GM12878 (cell line): ENCODE data around the gene TSPAN5. TPM values are rescaled to one million over a fixed set of nuclear protein-coding genes. Genes with fewer than 3 reads are reported as not detected.

ENCODE experiments used
- ATAC-seq: fragments of 200-7000 bp; cut with Tn5 transposase; 3 replicates; pipeline ENCODE4 v1.9.1; 2020; ENCODE audit warnings: mild to moderate bottlenecking, moderate library complexity
- BruUV-seq: library from RNA; stranded (reverse); fragments of 400-500 nt; replicated peaks from 2 replicates; lab custom pipeline; 2021; lab: Mats Ljungman, UMichigan
- CTCF ChIA-PET: fragments of 300-600 bp; sonication (Branson Sonifier 250); formaldehyde crosslinking; extraction: SDS; loops from one replicate; lab custom pipeline; 2021; ENCODE audit warnings: inconsistent platforms; lab: Yijun Ruan, JAX
- POLR2A ChIA-PET: fragments of 350-600 bp; formaldehyde crosslinking; extraction: SDS; loops from one replicate; lab custom pipeline; 2021; ENCODE audit warnings: inconsistent platforms; lab: Charles Lee
- RAD21 ChIA-PET: fragments of 300-600 bp; sonication (Branson Sonifier 250); formaldehyde crosslinking; loops from one replicate; lab custom pipeline; 2023; ENCODE audit warnings: antibody characterized with exemption; ENCODE audit not compliant: unreplicated experiment; lab: Charles Lee
- SMC1A ChIA-PET: fragments of 300-600 bp; sonication (Branson Sonifier 250); formaldehyde crosslinking; loops from one replicate; lab custom pipeline; 2023; ENCODE audit not compliant: unreplicated experiment, uncharacterized antibody; lab: Charles Lee
- DNase-seq: peaks from one replicate; pipeline ENCODE4 v3.0.0-alpha.2; 2011; ENCODE audit warnings: low read depth, low spot score
- FAIRE-seq: peaks from 3 replicates; lab custom pipeline; 2011; peaks lifted over from hg19 to GRCh38; lab: Jason Lieb, UNC
- H2AFZ ChIP-seq: 2 replicates; pipeline ENCODE4 v1.6.0; 2011; ENCODE audit warnings: low read depth, low read length, control low read depth; ENCODE audit not compliant: control insufficient read depth
- H3K27ac ChIP-seq: 2 replicates; pipeline ENCODE4 v1.5.1; 2011; ENCODE audit warnings: control low read depth; ENCODE audit not compliant: control insufficient read depth, insufficient read depth
- H3K27me3 ChIP-seq, 2 experiments: replicated peaks in 1 of 2; 2 replicates each; pipeline versions ENCODE4 v1.6.0 to v1.6.1; 2011; ENCODE audit warnings: low read length in 1 of 2; ENCODE audit not compliant: control insufficient read depth in 2 of 2, insufficient read depth in 2 of 2
- H3K36me3 ChIP-seq, 2 experiments: 2 replicates each; pipeline ENCODE4 v1.5.1; 2011; ENCODE audit warnings: low read length in 1 of 2; ENCODE audit not compliant: control insufficient read depth in 2 of 2, insufficient read depth in 2 of 2
- H3K4me1 ChIP-seq: 2 replicates; pipeline ENCODE4 v1.6.1; 2011; ENCODE audit warnings: mild to moderate bottlenecking, low read length, moderate library complexity, mixed read lengths; ENCODE audit not compliant: control insufficient read depth, insufficient read depth
- H3K4me2 ChIP-seq: 2 replicates; pipeline ENCODE4 v1.6.0; 2011; ENCODE audit warnings: control low read depth; ENCODE audit not compliant: control insufficient read depth, insufficient read depth
- H3K4me3 ChIP-seq: fragments of 200-600 bp; sonication (generic); 2 replicates; pipeline ENCODE4 v1.5.1; 2016
- H3K79me2 ChIP-seq: 2 replicates; pipeline ENCODE4 v1.6.0; 2011; ENCODE audit warnings: low read length; ENCODE audit not compliant: control insufficient read depth, insufficient read depth
- H3K9ac ChIP-seq: 2 replicates; pipeline ENCODE4 v1.8.0; 2011; ENCODE audit warnings: low read length, control low read depth, mixed read lengths; ENCODE audit not compliant: control insufficient read depth, insufficient read depth
- H3K9me3 ChIP-seq: replicated peaks from 3 replicates; pipeline ENCODE4 v1.5.1; 2011; ENCODE audit warnings: mild to moderate bottlenecking, low read length; ENCODE audit not compliant: control insufficient read depth, insufficient read depth
- H4K20me1 ChIP-seq: 2 replicates; pipeline ENCODE4 v1.6.0; 2011; ENCODE audit not compliant: control insufficient read depth, insufficient read depth
- ATF2 ChIP-seq: IDR thresholded peaks from 2 replicates; pipeline ENCODE4 v1.6.1; 2012; ENCODE audit warnings: low read length, inconsistent platforms
- DPF2 ChIP-seq: fragments of 450-650 bp; IDR thresholded peaks from 2 replicates; pipeline ENCODE4 v1.6.1; 2017; ENCODE audit warnings: mild to moderate bottlenecking
- E2F8 ChIP-seq: fragments of 450-650 bp; IDR thresholded peaks from 2 replicates; pipeline ENCODE4 v1.6.1; 2018; ENCODE audit warnings: mild to moderate bottlenecking, low read depth, moderate library complexity; ENCODE audit not compliant: partially characterized antibody
- EGR1 ChIP-seq, 2 experiments: IDR thresholded peaks; 1 replicate in 1 of 2; 2 replicates in 1 of 2; pipeline ENCODE4 v1.6.1; 2011 to 2012; ENCODE audit warnings: low read depth in 2 of 2, low read length in 2 of 2, borderline replicate concordance in 1 of 2, mild to moderate bottlenecking in 1 of 2, moderate library complexity in 1 of 2
- IRF4 ChIP-seq: IDR thresholded peaks from 2 replicates; pipeline ENCODE4 v1.6.1; 2011; ENCODE audit warnings: low read depth, low read length
- NR2C1 ChIP-seq: fragments of 450-650 bp; IDR thresholded peaks from 2 replicates; pipeline ENCODE4 v1.6.1; 2017; ENCODE audit warnings: antibody characterized with exemption, mild to moderate bottlenecking, moderate library complexity
- SMAD1 ChIP-seq: fragments of 450-650 bp; IDR thresholded peaks from 2 replicates; pipeline ENCODE4 v1.6.1; 2018; ENCODE audit warnings: mild to moderate bottlenecking, low read depth; ENCODE audit not compliant: partially characterized antibody
- SMAD5 ChIP-seq: IDR thresholded peaks from 2 replicates; pipeline ENCODE4 v1.6.1; 2016; ENCODE audit warnings: antibody characterized with exemption, low read depth
- SRF ChIP-seq, 2 experiments: IDR thresholded peaks; 2 replicates each; pipeline ENCODE4 v1.6.1; 2011; ENCODE audit warnings: low read depth in 2 of 2, low read length in 2 of 2, mild to moderate bottlenecking in 1 of 2, moderate library complexity in 1 of 2
- ZBTB33 ChIP-seq: fragments of 450-650 bp; IDR thresholded peaks from 2 replicates; pipeline ENCODE4 v1.6.1; 2017; ENCODE audit warnings: mild to moderate bottlenecking
- ZSCAN29 ChIP-seq: fragments of 450-650 bp; IDR thresholded peaks from 2 replicates; pipeline ENCODE4 v1.6.1; 2017; ENCODE audit warnings: mild to moderate bottlenecking, moderate library complexity
- WGBS: methylation state at CpG from one replicate; pipeline ENCODE4 v1.1.6; 2016; ENCODE audit warnings: low lambda C conversion rate; ENCODE audit not compliant: insufficient replicate concordance, insufficient coverage; ENCODE audit errors: missing lambda C conversion rate; 5-methylcytosine and 5-hydroxymethylcytosine counted together
- in situ Hi-C: fragments of 300-500 bp; cut with MboI; formaldehyde crosslinking; loops from 9 replicates; pipeline ENCODE4 v1.14.3; 2018; ENCODE audit warnings: mixed read lengths
- intact Hi-C: fragments of 100-400 bp; cut with micrococcal nuclease; formaldehyde crosslinking; loops from one replicate; pipeline ENCODE4 v1.14.2; 2022; ENCODE audit not compliant: unreplicated experiment
- polyA plus RNA-seq, 11 experiments: library from polyadenylated mRNA; depleted of rRNA in 4 of 11; unstranded in 6 of 11; stranded (reverse) in 5 of 11; fragments of >200 nt; fragmentation: Nextera tagmentation in 4 of 11; fragmentation: Illumina TruSeq in 1 of 11; extraction: Ambion mirVana in 4 of 11; extraction: Trizol in 1 of 11; gene quantifications; 1 replicate in 1 of 11; 2 replicates in 10 of 11; pipeline versions ENCODE4 v1.2.1 to v1.2.3, GENCODE V29; 2011 to 2016; ENCODE audit warnings: inconsistent platforms in 2 of 11, missing spikeins in 2 of 11, low read depth in 1 of 11
- total RNA-seq, 4 experiments: library from RNA; depleted of rRNA in 3 of 4; stranded (reverse); fragments of >200 nt in 3 of 4; fragmentation: Illumina TruSeq in 1 of 4; extraction: Trizol in 1 of 4; gene quantifications; 2 replicates each; pipeline versions ENCODE4 v1.2.1 to v1.2.3, GENCODE V29; 2013 to 2021

The TSPAN5 gene
- total and polyA plus RNA-seq, 10 of the 15 experiments (the other 5 are each of a cell fraction or from before 2014, with no cell fraction given), result 0.09 to 8.2 (median 0.27) TPM

- Histone ChIP-seq H2AFZ (no peak overlapping the region), H3K9me3 (no peaks in the 10 kb centered on the region), H3K4me3 (no peak overlapping the region), H4K20me1 (no peaks in the 10 kb centered on the region), H3K36me3 (no peaks in the 10 kb centered on the region), H3K79me2 (no peaks in the 10 kb centered on the region), H3K27ac (no peak overlapping the region), H3K27me3 (no peaks in the 10 kb centered on the region; a peak in 1 of 4 replicates), H3K4me1 (no peaks in the 10 kb centered on the region), H3K4me2 (no peak overlapping the region), H3K9ac (no peak overlapping the region)
- TF ChIP-seq SMAD1, result no peak
- no peak for TF ChIP-seq EGR1 (IDR thresholded peaks at IDR 0.05; ENCODE audit: borderline replicate concordance in 1 of 2, low read depth in 2 of 2, low read length in 2 of 2)
- no peak for TF ChIP-seq DPF2
- no peak for TF ChIP-seq SMAD5
- TF ChIP-seq ATF2, result no peak
- TF ChIP-seq NR2C1, result no peak
- TF ChIP-seq IRF4, result no peak
- TF ChIP-seq ZBTB33, result no peak
- no peak for TF ChIP-seq E2F8
- no peak for TF ChIP-seq SRF (IDR thresholded peaks at IDR 0.05; ENCODE audit: low read depth in 2 of 2, low read length in 2 of 2)
- no peak for TF ChIP-seq ZSCAN29
- intact Hi-C loops, result no loop called here
- RAD21 ChIA-PET, result no interaction called here
- FAIRE-seq (no peak), DNase-seq (no peak), ATAC-seq (no peak)
- POLR2A ChIA-PET, result no interaction called here
- CTCF ChIA-PET, result interaction anchor here (1.1 kb wide), 1 partner anchor 12 kb away, joined by 3 read pairs; no protein-coding TSS in a partner anchor
- WGBS, result 53% methylated on average over 5 of the region's 5 CpGs
- SMC1A ChIA-PET, result interaction anchor here (0.9 to 1.6 kb wide), 3 partner anchors 11 to 15 kb away, joined by 3 read pairs; no protein-coding TSS in a partner anchor
- in situ Hi-C loops, result no loop called here
- no TSS peak for BruUV-seq
Observed at GRCh38 chr4:98539741-98540140, 118.7 kb downstream of the TSPAN5 start.
